HepG2 (cell line): Measurements from ENCODE around the gene SF3B5. TPM values are rescaled to one million over a fixed set of nuclear protein-coding genes. Genes with fewer than 3 reads are reported as not detected.

Experiments
- ATAC-seq: fragments of 200-7000 bp; cut with Tn5 transposase; 3 replicates; pipeline ENCODE4 v1.9.1; 2020; ENCODE audit warnings: mild to moderate bottlenecking, moderate library complexity
- BruUV-seq: library from RNA; stranded (reverse); fragments of 400-500 nt; replicated peaks from 2 replicates; lab custom pipeline; 2021; lab: Mats Ljungman, UMichigan
- CTCF ChIA-PET: fragments of 300-600 bp; formaldehyde crosslinking; extraction: SDS; loops from one replicate; lab custom pipeline; 2021; ENCODE audit warnings: low total read pairs, inconsistent platforms, low intra/inter-chr PET ratio; lab: Yijun Ruan, JAX
- POLR2A ChIA-PET: fragments of 350-600 bp; sonication (Branson Sonifier 250); formaldehyde crosslinking; loops from one replicate; lab custom pipeline; 2020; ENCODE audit warnings: antibody characterized with exemption, inconsistent platforms; lab: Yijun Ruan, JAX
- DNase-seq: peaks from one replicate; pipeline ENCODE4 v3.0.0-alpha.2; 2015; ENCODE audit warnings: low spot score
- FAIRE-seq: peaks from 3 replicates; lab custom pipeline; 2011; peaks lifted over from hg19 to GRCh38; lab: Jason Lieb, UNC
- H2AFZ ChIP-seq: one replicate; pipeline ENCODE4 v1.6.1; 2011; ENCODE audit warnings: low read length, inconsistent platforms
- H3K27ac ChIP-seq: fragments of 300-600 bp; 3 replicates; pipeline ENCODE4 v1.8.0; 2011; ENCODE audit warnings: mixed run types, mild to moderate bottlenecking, mixed read lengths, low read length, inconsistent platforms; ENCODE audit not compliant: insufficient read depth; ENCODE audit errors: extremely low read length
- H3K27me3 ChIP-seq, 2 experiments: fragments of 200-600 bp in 1 of 2; 2 replicates in 1 of 2; 3 replicates in 1 of 2; pipeline versions ENCODE4 v1.6.0 to v1.8.0; 2011; ENCODE audit warnings: low read length in 2 of 2, mild to moderate bottlenecking in 2 of 2, moderate library complexity in 2 of 2, inconsistent platforms in 1 of 2; ENCODE audit not compliant: insufficient read depth in 2 of 2, control insufficient read depth in 1 of 2
- H3K36me3 ChIP-seq, 2 experiments: fragments of 200-600 bp in 1 of 2; replicated peaks in 1 of 2; 2 replicates in 1 of 2; 3 replicates in 1 of 2; pipeline versions ENCODE4 v1.5.1 to v1.8.0; 2011; ENCODE audit warnings: low read length in 2 of 2, inconsistent platforms in 1 of 2; ENCODE audit not compliant: insufficient read depth in 2 of 2, control insufficient read depth in 1 of 2
- H3K4me1 ChIP-seq: 2 replicates; pipeline ENCODE4 v1.5.1; 2012; ENCODE audit warnings: low read length, inconsistent platforms; ENCODE audit not compliant: insufficient read depth
- H3K4me2 ChIP-seq: 2 replicates; pipeline ENCODE4 v1.6.0; 2011; ENCODE audit warnings: low read depth, low read length, inconsistent platforms
- H3K4me3 ChIP-seq, 3 experiments: fragments of 200-600 bp in 1 of 3; sonication (generic), shearing (Covaris generic) in 1 of 3; replicated peaks in 1 of 3; 2 replicates each; pipeline ENCODE4 v1.5.1; 2011 to 2016; ENCODE audit warnings: low read length in 3 of 3, inconsistent platforms in 2 of 3, low read depth in 2 of 3, mild to moderate bottlenecking in 2 of 3, control low read depth in 1 of 3, mixed read lengths in 1 of 3; ENCODE audit not compliant: insufficient read depth in 1 of 3
- H3K79me2 ChIP-seq: one replicate; pipeline ENCODE4 v1.6.1; 2011; ENCODE audit warnings: low read length, inconsistent platforms; ENCODE audit not compliant: insufficient read depth
- H3K9ac ChIP-seq: 2 replicates; pipeline ENCODE4 v1.6.0; 2011; ENCODE audit warnings: mild to moderate bottlenecking, low read depth, low read length, inconsistent platforms; ENCODE audit not compliant: insufficient read depth
- H3K9me3 ChIP-seq: 2 replicates; pipeline ENCODE4 v1.5.1; 2012; ENCODE audit warnings: mild to moderate bottlenecking, low read length
- H4K20me1 ChIP-seq: 2 replicates; pipeline ENCODE4 v1.6.0; 2011; ENCODE audit warnings: inconsistent platforms, mild to moderate bottlenecking, low read length, moderate library complexity; ENCODE audit not compliant: insufficient read depth
- CBX2 ChIP-seq, 2 experiments: fragments of 200-600 bp in 1 of 2; sonication (generic); formaldehyde crosslinking in 1 of 2; IDR thresholded peaks; 2 replicates each; pipeline versions ENCODE4 v1.7.0 to v1.8.1; 2018 to 2022; ENCODE audit warnings: low read depth in 2 of 2, low read length in 1 of 2, mild to moderate bottlenecking in 1 of 2, missing genetic modification reagents in 1 of 2
- CC2D1A ChIP-seq: sonication (generic); formaldehyde crosslinking; IDR thresholded peaks from 2 replicates; pipeline ENCODE4 v1.8.1; 2023; ENCODE audit warnings: mild to moderate bottlenecking, missing genetic modification reagents
- FOXC1 ChIP-seq: sonication (generic); formaldehyde crosslinking; IDR thresholded peaks from 2 replicates; pipeline ENCODE4 v1.8.0; 2022; ENCODE audit warnings: mild to moderate bottlenecking, missing genetic modification reagents, borderline replicate concordance
- GATAD2A ChIP-seq: IDR thresholded peaks from 2 replicates; pipeline ENCODE4 v1.6.1; 2016
- JUND ChIP-seq: sonication (generic); formaldehyde crosslinking; IDR thresholded peaks from 2 replicates; pipeline ENCODE4 v1.8.0; 2022; ENCODE audit warnings: mild to moderate bottlenecking, missing genetic modification reagents
- KLF12 ChIP-seq: sonication (generic); formaldehyde crosslinking; IDR thresholded peaks from 2 replicates; pipeline ENCODE4 v1.4.0; 2020; ENCODE audit warnings: missing genetic modification reagents, borderline replicate concordance
- MAFK ChIP-seq, 2 experiments: IDR thresholded peaks in 1 of 2; conservative IDR thresholded peaks in 1 of 2; 2 replicates each; pipeline ENCODE4 v1.6.1; 2011; ENCODE audit warnings: improper control_type of control experiment in 2 of 2, low read length in 2 of 2
- ZFX ChIP-seq: sonication (generic); formaldehyde crosslinking; IDR thresholded peaks from 2 replicates; pipeline ENCODE4 v1.4.0; 2020; ENCODE audit warnings: mild to moderate bottlenecking, low read depth, missing genetic modification reagents, moderate library complexity
- ZNF614 ChIP-seq: IDR thresholded peaks from 2 replicates; pipeline ENCODE4 v1.6.1; 2018; ENCODE audit warnings: missing biosample characterization, missing genetic modification reagents, inconsistent platforms, borderline replicate concordance
- WGBS: methylation state at CpG from one replicate; pipeline ENCODE4 v1.1.6; 2017; ENCODE audit warnings: low lambda C conversion rate; 5-methylcytosine and 5-hydroxymethylcytosine counted together
- in situ Hi-C: cut with HindIII; loops from 2 replicates; pipeline ENCODE4 v1.10.0; 2017; ENCODE audit warnings: low pct_unique_long_range_greater_than_20kb; ENCODE audit not compliant: extremely low pct_ligation_motif_present
- intact Hi-C: fragments of 100-400 bp; cut with micrococcal nuclease; formaldehyde crosslinking; loops from one replicate; pipeline ENCODE4 v1.10.0; 2022; ENCODE audit not compliant: unreplicated experiment
- polyA plus RNA-seq, 8 experiments: library from polyadenylated mRNA; depleted of rRNA in 3 of 8; stranded (reverse) in 7 of 8; unstranded in 1 of 8; fragments of >200 nt; fragmentation: Illumina TruSeq in 4 of 8; extraction: Trizol in 4 of 8; gene quantifications; 2 replicates each; pipeline versions ENCODE4 v1.2.1 to v1.2.3, GENCODE V29; 2011 to 2016; ENCODE audit warnings: low read depth in 4 of 8, missing spikeins in 1 of 8, mixed read lengths in 1 of 8; ENCODE audit not compliant: insufficient read depth in 1 of 8
- total RNA-seq, 5 experiments: library from RNA; depleted of rRNA; stranded (reverse); fragments of >200 nt; fragmentation: Illumina TruSeq; extraction: Trizol; gene quantifications; 2 replicates each; pipeline ENCODE4 v1.2.3, GENCODE V29; 2016; ENCODE audit warnings: low read depth in 1 of 5
- TF ChIP-seq, protein P1 (sequence below): sonication (generic); formaldehyde crosslinking; IDR thresholded peaks from 2 replicates; pipeline ENCODE4 v1.5.0; 2020; ENCODE audit warnings: mild to moderate bottlenecking, missing genetic modification reagents, moderate library complexity
- TF ChIP-seq, protein P2 (sequence below): sonication (generic); formaldehyde crosslinking; IDR thresholded peaks from 2 replicates; pipeline ENCODE4 v1.4.0; 2020; ENCODE audit warnings: missing genetic modification reagents

The SF3B5 gene
- total and polyA plus RNA-seq, 2 of the 13 experiments (the other 11 are each of a cell fraction or from before 2014, with no cell fraction given): 263 to 292 TPM

DNA sequence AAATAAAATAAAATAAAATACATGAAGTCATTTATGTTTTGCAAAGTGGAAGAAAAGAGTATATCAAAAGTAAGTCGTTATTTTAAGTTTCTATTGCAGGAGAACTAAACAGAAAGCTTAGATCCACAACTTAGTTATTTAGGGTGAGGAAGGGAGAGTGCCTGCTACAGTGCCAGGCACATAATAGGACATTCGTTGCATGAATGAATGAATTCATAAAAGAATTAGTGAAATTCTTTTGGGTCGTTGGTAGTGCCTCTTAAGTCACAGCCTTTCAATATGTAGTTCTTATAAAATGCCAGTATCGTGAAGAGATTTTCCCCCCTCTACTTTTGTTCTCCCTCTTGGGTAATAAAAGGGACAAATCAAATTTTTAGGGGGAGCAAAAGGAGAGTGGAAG, 29.1 kb downstream of the SF3B5 start:
- H3K4me3 ChIP-seq: no peak overlapping the region
- no peak overlapping the region for H2AFZ ChIP-seq
- no peak for FAIRE-seq
- H3K27me3 ChIP-seq: peaks cover 0 to 57% of the 10 kb centered on the region in 2 experiments
- no peak overlapping the region for H3K4me2 ChIP-seq
- no peak for ATAC-seq
- H3K27ac ChIP-seq: no peak overlapping the region
- ChIA-PET CTCF (no interaction called here), POLR2A (no interaction called here)
- no peak overlapping the region for H3K9ac ChIP-seq
- 13% methylated on average over 4 of the region's 4 CpGs for WGBS
- no peak for DNase-seq
- intact Hi-C loops: no loop called here
- H3K79me2 ChIP-seq: no peaks in the 10 kb centered on the region
- H3K4me1 ChIP-seq: peaks cover 14% of the 10 kb centered on the region
- TF ChIP-seq, protein P1, sequence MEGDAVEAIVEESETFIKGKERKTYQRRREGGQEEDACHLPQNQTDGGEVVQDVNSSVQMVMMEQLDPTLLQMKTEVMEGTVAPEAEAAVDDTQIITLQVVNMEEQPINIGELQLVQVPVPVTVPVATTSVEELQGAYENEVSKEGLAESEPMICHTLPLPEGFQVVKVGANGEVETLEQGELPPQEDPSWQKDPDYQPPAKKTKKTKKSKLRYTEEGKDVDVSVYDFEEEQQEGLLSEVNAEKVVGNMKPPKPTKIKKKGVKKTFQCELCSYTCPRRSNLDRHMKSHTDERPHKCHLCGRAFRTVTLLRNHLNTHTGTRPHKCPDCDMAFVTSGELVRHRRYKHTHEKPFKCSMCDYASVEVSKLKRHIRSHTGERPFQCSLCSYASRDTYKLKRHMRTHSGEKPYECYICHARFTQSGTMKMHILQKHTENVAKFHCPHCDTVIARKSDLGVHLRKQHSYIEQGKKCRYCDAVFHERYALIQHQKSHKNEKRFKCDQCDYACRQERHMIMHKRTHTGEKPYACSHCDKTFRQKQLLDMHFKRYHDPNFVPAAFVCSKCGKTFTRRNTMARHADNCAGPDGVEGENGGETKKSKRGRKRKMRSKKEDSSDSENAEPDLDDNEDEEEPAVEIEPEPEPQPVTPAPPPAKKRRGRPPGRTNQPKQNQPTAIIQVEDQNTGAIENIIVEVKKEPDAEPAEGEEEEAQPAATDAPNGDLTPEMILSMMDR (CRISPR knock-in tag): no peak
- TF ChIP-seq ZNF614 (CRISPR knock-in tag): no peak
- TF ChIP-seq, protein P2, sequence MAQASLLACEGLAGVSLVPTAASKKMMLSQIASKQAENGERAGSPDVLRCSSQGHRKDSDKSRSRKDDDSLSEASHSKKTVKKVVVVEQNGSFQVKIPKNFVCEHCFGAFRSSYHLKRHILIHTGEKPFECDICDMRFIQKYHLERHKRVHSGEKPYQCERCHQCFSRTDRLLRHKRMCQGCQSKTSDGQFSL: no peak
- TF ChIP-seq GATAD2A (CRISPR knock-in tag): no peak
- no peak for TF ChIP-seq FOXC1 (CRISPR knock-in tag)
- H3K9me3 ChIP-seq: no peaks in the 10 kb centered on the region
- no peaks in the 10 kb centered on the region for H3K36me3 ChIP-seq
- BruUV-seq: no TSS peak
- in situ Hi-C loops: no loop called here
- H4K20me1 ChIP-seq: no peaks in the 10 kb centered on the region

DNA sequence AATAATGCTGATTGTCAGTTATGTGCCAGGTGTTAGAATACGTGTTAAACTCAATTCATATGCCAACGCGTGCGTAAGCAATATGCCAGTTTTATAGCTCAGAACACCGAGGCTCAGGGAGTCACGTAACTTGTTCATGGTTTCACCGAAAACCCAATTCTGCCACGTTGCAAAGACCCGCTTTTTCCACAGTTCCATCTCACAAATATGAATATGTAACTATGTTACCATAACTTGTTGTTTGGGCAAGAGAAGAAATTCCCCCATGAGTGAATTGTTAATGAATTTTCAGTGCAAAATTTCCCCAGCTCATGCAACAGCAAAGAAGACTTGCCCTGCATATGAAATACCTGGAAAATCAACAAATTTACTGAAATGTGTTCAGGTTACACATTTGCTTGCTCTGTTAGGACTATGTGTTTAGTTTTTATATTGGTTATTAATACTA, 30.1 kb downstream of the SF3B5 start:
- no peak for DNase-seq
- Histone ChIP-seq H3K36me3 (no peaks in the 10 kb centered on the region), H2AFZ (no peak overlapping the region), H3K9me3 (no peaks in the 10 kb centered on the region), H3K27me3 (peaks cover 0 to 52% of the 10 kb centered on the region in 2 experiments), H3K9ac (no peak overlapping the region), H3K27ac (no peak overlapping the region), H3K4me3 (peak overlapping the region in 1 of 3 experiments; percentile 73; a peak in 1 of 6 replicates), H4K20me1 (no peaks in the 10 kb centered on the region)
- ATAC-seq: no peak
- in situ Hi-C loops (no loop called here), intact Hi-C loops (no loop called here)
- CTCF ChIA-PET: no interaction called here
- 88% methylated on average over 9 of the region's 9 CpGs for WGBS
- BruUV-seq: no TSS peak
- TF ChIP-seq KLF12 (no peak), CC2D1A (CRISPR knock-in tag) (no peak), JUND (no peak), ZFX (CRISPR knock-in tag) (no peak), CBX2 (IDR thresholded peaks at IDR 0.05; ENCODE audit: low read depth, low read length) (0 out of 2 replicates have a peak, but pooled peaks have one; percentile 52), CBX2 (CRISPR knock-in tag; IDR thresholded peaks at IDR 0.05; ENCODE audit: low read depth) (no peak), MAFK (conservative IDR thresholded peaks at IDR 0.05 in 1 of 2, IDR thresholded peaks at IDR 0.05 in 1 of 2; ENCODE audit: low read length in 2 of 2) (0 out of 4 replicates have a peak, but pooled peaks have one; percentile 2 to 24)
- TF ChIP-seq, all 625 proteins: peak for 2
- Histone ChIP-seq H3K79me2 (no peaks in the 10 kb centered on the region), H3K4me2 (peak overlapping the region; percentile 88; the same call in 1 of the 2 replicates), H3K4me1 (peaks cover 14% of the 10 kb centered on the region)
- no peak for FAIRE-seq
- POLR2A ChIA-PET: interaction anchor here (0.6 kb wide), 1 partner anchor 30 kb away, joined by 3 read pairs; the partner anchor contains the start of gene SF3B5
